Fibroblast of skin of back (primary cell): Measurements from ENCODE around the gene GRP.
"Not testable (repeated sequence)": the region's sequence is repeated elsewhere in the genome, so short reads cannot be mapped to it uniquely, and the experiment has no call there.

Experiments
- DNase-seq: peaks from one replicate; pipeline ENCODE4 v3.0.0-alpha.2; 2013

The GRP gene

DNA sequence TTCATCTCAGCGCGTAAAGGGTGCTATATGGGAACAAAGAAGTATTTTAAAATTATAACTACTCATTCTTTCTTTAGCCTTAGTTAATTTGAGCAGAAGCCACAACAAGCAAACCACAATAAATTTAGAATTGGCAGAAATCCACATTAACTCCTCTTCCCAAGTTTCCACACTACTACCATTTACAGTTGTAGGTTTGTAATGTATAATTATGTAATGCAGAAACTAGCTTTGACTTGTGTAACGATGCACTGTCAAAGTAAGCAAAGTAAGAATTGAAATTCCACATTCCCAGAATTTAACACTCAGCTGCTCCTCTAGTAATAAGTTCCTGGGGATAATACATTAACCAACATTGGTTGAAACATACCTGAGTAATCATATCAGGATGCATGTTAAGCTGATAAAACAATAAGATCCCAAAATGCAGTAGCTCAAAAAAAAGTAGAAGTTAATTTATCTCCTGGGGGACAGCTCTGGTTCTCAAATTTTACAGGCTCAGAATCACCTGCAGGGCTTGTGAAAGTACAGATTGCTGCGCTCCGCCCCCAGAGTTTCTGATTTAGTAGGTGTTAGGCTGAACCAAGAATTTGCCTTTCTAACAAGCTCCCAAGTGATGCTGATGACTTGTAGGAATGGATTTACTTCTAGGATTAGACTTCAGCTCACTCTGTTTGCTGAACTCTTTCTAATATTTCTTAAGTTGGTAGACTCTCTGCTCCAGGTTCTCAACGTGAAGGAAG is 9.9 kb downstream of the GRP start:
- DNase-seq = no peak

DNA sequence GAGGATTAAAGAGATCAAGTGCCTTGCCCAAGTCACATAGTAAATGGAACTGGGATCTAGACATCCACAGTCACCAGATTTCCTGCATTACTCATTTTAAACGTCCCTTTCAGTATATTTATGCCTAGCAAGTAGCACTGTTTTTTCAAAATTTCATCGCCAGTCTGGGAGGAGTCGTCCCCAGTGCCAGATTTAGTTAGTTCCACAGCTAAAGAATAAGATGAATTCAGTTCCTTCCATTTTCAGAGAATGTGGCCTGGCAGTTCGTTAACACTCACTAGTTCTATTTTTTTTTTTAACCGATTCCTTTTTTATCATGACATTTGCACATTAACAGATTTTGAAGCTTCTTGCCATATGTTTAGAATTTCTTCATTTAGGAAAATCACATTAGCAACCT is 11.2 kb downstream of the GRP start:
- DNase-seq = no peak

DNA sequence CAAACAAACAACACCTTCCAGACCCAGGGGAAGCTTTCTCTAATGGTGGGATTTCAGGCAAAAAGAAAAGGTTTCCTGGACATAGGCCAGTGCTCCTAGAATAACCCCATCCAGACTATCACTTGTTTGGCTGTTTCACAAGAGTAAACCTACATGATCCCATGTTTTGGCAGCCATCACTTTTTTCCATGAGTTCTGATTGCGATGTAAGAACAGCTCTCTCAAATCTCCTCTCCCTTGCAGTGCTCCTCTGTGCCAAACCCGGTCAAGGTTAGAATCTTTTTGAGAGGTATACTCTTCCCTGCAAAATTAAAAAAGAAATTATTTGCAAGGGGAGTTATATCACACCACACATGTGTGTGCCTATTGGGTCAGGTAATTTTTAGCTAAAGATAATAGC is 11.9 kb downstream of the GRP start:
- no peak for DNase-seq

DNA sequence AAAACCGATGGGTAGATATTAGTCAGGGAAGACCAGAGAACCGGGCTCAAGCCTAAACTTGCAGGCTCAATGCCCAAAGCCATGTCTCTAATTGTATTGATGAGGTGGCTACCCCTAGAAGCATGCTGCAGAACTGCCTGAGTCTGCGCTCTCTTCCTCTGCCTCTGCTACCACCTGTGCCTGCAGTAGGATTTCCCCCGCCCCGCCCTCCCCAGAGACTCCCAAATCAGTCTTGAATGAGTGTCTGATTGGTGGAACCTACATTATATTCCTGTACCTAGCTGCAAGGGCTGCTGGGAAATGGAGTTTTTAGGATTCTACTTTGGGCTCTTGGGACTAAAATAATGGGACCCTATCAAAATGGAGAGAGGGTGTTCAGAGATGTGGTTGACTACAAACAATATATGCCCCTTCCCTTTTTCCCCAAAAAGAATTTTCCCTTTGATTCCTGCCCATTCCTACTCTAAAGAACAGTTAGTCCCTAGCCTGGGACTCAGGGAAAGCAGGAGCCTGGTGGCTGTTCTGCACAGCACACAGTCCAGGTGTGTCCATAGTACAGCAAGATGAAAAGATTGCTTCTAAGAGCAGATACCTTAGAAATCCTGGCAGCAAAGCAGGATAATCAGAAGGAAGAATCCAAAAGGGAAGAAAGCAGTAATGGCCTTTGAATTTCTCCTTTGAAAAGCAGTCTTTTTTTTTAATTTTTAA is 12.5 kb downstream of the GRP start:
- DNase-seq = no peak

DNA sequence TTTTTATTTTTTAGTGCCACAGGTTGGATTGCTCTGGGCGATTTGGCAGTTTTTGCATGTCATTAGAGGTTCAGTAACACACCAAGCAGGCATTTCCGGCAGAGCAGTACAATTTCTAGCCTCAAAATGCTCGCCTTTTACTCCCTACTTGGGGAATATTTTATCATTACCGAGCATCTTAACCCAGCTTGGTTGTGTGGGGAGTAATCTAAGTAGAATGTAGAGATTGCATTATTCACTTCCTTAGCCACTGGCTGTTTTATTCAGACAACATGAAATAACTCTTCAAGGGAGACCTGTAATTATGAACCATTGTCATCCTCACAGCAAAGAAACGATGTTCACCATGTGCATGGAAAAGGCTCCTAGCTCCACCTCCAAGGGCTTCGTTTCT is 13.1 kb downstream of the GRP start:
- peak; percentile 27 for DNase-seq

DNA sequence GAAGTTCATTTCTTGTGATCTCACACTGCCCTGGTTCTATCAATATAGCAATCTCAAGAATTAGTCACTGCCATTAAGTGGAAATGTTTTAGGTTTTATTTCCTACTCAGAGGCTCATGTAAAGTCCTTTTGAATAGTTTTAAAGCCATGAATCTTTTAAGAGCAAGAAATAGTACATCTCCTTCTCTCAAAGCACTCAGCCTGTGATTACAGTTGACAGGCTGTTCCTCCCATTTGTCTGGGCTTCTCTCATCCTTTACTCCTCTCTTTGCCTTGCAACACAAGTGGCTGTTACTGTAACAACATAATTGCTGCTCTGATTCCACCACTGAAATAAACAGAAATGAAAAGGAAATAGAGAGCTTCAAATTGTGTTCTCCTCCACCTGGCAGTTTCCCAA is 18.4 kb downstream of the GRP start:
- DNase-seq = no peak

DNA sequence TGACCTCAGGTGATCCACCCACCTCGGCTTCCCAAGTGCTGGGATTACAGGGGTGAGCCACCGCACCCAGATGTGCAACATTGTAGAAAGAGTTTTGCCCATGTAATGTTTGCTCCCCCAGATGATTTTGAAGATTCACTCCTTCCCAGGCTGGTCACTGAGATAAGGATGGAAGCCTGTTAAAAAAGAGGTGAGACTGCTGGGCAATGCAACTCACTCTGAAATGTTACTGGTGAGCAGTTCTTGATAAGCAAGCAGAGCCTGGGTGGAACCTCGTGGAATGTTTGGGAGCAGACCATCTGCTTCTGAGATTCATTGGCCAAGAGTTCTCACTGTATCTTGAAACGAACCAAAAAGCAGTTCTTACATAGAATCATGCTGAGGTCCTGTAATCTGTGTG is 19.7 kb downstream of the GRP start:
- DNase-seq = no peak

DNA sequence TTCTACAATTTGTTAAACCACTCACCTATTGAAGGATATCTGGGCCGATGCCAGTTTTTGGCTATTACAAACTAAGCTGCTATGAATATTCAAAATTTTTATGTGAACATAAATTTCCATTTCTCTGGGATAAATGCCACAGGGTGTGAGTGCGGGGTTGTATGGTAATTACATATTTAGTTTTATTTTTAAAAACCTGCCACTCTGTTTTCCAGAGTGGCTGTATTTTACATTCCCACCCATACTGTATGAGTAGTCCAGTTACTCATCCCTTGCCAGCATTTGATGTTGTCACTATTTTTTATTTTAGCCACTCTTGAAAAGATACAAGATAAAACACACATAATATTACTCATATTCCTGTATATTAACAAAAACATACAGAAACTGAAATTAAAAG is 22.9 kb downstream of the GRP start:
- DNase-seq = no peak

DNA sequence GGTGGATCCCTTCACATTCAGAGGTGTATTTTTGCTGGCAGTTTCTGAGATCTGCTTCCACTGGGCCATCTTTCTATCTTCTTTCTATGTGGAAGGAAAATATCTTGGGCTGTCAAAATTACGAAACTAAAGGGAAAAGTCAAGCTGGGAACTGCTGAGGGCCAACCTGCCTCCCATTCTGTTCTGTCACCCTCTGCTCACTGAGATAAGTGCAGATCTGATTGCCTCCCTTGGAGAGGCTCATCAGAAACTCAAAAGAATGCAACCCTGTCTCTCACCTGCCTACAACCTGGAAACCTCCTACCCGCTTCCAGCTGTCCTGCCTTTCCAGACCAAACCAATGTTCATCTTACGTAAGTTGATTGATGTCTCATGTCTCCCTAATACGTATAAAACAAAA is 26.8 kb downstream of the GRP start:
- no peak for DNase-seq

DNA sequence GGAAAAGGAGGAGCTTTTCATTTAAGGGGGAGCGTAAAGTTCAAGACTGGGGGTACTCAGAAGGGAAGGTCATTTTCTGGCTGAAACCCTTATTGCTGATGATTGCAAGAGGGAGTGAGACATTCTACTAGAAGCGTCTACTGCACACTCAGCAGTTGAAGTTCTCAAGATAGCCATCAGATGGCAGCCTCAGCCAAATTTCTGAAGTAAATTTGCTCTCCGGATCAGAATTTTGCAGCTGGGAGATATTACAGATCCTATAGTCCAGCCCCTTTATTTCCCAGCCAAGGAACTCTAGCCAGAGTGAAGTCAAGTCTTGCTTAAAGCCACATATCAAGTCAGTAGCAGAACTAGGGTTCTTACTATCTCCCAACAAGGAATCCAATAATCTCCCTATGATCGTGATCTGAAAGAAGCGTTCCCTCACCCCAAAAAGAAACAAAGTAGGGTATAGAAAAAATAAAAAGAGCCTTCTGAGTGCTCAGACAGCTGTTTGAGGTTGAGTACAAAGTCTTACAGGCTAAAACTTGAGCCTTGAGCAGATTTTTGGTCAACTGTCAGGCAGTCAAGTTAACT is 29.3 kb downstream of the GRP start:
- peak; percentile 78 for DNase-seq

DNA sequence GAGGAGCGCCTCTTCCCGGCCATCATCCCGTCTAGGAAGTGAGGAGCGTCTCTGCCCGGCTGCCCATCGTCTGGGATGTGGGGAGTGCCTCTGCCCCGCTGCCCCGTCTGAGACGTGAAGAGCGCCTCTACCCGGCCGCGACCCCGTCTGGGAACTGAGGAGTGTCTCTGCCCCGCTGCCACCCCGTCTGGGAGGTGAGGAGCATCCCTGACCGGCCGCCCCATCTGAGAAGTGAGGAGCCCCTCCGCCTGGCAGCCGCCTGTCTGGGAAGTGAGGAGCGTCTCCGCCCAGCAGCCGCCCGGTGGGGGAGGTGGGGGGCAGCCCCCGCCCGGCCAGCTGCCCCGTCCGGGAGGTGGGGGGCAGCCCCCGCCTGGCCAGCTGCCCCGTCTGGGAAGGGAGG is 35.5 kb downstream of the GRP start:
- DNase-seq = not testable (repeated sequence)

DNA sequence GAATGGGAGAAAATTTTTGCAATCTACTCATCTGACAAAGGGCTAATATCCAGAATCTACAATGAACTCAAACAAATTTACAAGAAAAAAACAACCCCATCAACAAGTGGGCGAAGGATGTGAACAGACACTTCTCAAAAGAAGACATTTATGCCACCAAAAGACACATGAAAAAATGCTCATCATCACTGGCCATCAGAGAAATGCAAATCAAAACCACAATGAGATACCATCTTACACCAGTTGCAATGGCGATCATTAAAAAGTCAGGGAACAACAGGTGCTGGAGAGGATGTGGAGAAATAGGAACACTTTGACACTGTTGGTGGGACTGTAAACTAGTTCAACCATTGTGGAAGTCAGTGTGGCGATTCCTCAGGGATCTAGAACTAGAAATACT is 41.9 kb downstream of the GRP start:
- not testable (repeated sequence) for DNase-seq

DNA sequence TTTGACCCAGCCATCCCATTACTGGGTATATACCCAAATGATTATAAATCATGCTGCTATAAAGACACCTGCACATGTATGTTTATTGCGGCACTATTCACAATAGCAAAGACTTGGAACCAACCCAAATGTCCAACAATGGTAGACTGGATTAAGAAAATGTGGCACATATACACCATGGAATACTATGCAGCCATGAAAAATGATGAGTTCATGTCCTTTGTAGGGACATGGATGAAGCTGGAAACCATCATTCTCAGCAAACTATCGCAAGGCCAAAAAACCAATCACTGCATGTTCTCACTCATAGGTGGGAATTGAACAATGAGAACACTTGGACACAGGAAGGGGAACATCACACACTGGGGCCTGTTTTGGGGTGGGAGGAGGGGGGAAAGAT is 42.3 kb downstream of the GRP start:
- DNase-seq = not testable (repeated sequence)

DNA sequence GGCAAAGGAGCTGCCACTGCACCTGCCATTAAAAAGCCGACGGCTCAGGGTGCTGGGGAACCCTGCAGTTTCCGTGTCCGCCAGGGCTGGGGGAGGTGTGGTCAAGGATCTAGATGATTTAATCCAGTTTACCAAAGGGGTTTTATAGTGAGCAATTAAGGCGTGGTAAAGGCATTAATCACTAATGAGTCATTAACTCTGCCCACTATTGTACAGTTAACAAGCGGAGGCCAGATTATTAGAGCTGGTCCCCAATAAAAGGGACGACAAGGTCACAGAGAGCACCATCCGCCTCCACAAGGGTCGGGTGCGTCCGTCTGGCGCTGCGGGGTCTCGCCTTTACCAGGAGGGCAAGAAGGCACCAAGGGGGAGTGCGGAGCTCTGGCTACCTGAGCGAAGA is 43.7 kb downstream of the GRP start:
- DNase-seq = no peak

DNA sequence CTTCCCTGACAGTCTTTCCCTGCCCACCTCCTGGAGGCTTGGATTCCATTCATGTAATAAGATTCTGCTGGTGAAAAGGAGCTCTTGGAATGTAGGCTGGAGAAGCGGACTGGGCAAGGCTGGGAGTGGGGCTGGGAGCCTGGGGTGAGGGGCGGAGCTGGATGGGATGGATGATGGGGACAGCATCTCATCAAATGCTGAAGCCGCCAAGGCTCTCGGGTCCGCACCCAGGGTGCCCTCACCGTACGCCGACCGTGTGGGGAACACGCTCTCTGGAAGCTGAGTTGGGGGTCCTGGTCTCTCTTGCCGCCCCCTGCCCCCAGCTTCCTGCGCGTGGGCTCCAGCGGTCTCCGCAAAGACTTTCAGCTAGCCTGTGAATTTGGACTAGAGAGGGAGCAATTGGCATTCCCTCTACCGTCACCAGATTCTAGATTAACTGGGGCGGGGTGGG is 44.2 kb downstream of the GRP start:
- no peak for DNase-seq

DNA sequence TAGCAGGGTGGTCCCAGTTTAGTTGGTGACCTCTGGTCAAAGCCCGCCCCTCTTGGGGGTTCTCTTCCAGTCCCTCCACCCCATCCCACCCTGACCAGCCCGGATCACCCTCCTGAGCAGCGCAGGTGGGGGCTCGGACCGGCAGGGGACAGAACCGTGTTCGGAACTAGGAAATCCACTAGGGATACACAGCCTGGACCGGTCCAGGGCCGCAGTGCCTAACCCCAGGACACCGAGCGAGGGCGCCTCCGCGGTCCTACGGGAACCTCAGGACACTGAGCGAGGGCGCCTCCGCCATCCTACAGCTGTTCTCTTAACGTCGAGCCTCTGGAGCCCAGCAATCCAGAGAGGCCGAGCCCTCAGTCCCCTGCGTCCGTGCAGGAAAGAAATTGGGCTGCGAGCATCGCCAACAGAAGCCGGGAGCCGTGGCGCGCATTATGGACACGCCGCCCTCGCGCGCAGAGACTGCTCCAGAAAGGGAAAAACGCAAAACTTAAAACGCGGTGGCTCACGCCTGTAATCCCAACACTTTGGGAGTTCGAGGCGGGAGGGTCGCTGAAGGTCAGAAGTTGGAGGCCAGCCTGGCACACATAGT is 44.8 kb downstream of the GRP start:
- no peak for DNase-seq

DNA sequence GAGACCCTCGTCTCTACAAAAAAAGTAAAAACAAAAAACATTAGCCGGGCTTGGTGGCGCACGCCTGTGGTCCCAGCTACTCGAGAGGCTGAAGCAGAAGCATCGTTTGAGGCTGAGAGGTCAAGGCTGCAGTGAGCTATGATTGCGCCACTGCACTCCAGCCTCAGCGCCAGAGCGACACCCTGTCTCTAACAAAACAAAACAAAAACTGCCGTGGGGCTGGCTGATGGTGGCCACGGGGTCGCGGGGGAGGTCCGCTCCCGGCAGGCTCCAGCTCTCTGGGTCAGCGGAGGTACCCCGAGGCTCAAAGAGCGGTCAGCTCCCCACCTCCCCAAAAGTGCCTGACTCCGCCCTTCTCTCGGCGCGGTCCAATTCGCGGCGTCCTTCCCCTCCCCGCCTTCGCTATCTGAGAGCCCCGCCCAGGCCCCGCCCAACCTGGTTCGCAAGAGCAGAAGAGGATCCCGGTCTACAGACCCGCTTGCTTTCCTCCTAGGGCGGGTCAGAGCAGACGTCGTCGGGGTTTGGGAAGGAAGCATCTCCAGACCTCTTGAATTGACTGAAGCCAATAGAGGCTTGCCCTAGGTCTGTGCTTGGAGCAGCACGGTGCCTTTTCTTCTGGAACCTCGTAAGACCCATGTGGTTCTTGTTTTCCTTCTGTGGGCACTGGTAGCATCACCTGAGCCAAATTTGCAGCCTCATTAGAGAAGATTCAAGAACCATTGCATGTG is 45.5 kb downstream of the GRP start:
- no peak for DNase-seq

DNA sequence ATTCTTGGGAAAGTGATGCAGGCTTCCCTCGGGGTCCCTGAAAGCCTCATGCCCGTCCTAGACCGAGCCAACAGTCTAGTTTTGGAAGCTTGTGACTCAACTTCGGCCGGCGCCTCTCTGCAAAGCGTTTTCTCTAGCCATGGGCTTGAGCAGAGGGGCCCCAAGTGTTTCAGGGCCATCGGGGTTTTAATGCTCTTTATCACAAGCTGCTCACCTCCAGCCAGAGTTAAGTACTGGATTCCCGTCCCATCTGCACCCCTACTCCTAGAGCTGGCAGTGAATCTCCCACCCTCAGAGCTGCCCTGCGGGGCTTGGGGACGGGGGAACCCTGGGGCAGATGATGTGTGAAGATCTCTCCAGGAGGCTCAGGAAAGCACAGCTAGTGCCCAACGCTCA is 46.0 kb downstream of the GRP start:
- DNase-seq = no peak

DNA sequence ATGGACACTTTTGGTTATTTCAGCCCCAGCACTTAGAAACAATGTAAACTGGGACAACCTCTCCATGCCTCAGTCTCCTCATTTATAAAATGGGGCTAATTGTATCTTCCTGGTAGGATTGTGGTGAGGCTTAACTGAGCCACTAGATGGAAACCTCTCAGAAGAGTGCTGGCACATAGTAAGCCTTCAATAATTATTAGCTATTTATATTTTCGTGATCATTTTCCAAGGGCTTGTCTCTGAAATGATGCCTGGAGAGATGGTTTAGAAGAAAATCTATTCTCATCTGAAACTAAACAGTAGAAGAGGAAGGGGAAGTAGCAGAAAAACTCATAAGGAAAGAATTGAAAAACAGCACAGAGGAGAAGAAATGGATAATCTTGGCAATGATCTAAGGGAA is 46.5 kb downstream of the GRP start:
- no peak for DNase-seq

DNA sequence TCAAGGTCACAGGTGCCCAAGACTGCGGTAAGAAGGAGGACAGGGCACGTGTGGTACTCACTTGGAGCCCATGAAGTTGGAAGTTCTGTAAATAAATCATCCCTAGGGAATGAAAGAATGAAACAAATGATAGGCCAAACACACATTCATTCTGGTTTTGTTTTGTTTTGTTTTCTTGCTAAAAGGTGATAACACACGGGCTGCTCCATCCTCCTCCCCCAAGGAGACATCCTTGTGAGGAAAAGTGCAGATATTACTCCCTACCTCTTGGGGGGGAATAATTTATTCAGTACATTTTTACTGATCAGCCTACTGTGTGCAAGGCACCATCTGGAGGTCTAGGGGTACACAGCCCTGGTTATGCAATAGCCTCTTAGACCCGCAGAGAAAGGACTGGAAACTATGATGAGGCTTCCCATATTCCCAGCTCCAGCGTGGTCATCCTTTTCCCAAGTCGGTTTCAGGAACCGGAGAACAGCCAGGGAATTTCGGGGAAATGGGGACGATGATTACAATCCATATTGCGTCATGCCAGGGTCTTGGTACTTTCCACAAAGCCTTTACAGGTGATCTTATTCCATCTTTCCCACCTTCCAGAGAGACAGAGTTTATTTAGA is 47.0 kb downstream of the GRP start:
- no peak for DNase-seq

DNA sequence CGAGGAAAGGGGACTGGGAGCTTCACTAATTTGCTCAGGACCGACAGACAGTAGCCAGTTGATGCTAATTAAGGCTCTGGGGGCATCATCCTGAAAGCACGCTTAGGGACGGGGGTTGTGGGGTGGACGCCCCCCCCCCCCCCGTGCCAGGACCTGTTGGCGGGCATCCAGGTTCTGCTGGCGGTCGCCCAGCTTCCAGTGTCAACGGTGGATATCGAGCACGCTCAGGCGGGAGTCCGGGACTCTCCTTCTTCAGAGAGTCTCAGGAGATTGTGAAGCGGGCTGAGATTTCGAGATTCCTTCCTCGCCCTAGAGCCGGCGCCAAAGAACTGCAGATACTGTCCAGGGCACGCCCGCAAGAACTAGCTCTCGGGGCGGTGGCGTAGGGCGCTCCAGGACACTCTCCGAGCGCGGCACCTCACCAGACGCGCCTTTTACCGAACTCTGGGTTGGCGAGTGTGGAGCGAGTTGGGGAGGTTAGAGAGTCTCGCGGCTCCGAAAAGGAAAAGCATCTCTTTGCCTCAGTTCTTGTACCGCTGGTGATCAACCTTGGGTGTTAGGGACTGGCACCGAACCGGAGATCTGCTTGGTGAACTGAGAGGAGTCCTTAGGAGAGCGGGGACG is 47.7 kb downstream of the GRP start:
- DNase-seq = peak; percentile 19

DNA sequence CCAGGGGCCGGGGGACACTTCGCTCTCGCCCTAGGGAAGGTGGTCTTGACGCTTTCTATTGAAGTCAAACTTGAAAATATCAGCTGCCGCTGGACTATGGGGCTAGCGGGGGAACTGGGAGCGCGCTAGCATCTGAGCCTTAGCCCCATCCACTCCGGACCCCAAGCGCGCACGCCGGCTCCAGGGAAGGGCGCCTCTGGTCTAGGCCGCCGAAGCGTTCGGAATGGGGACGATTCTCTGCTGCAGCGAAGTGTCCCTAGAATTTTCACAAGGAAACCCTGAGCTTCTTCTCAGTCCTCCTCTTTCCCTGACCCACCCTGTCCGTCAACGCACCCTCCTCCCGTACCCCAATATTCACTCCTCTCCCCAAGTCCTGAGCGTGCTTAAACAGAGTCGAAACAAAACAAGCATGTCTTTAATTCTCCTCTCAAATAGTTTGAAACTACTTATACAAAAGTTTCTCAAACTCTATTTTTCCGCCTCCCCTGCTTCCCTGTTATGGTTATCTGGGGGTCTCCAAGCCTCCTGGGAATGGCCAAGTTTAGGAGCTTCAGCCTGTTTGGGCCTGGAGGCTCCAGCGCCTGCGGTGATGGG is 48.3 kb downstream of the GRP start:
- DNase-seq = no peak
